ENCODE measurements around the gene TAF15.

Gene TAF15

DNA sequence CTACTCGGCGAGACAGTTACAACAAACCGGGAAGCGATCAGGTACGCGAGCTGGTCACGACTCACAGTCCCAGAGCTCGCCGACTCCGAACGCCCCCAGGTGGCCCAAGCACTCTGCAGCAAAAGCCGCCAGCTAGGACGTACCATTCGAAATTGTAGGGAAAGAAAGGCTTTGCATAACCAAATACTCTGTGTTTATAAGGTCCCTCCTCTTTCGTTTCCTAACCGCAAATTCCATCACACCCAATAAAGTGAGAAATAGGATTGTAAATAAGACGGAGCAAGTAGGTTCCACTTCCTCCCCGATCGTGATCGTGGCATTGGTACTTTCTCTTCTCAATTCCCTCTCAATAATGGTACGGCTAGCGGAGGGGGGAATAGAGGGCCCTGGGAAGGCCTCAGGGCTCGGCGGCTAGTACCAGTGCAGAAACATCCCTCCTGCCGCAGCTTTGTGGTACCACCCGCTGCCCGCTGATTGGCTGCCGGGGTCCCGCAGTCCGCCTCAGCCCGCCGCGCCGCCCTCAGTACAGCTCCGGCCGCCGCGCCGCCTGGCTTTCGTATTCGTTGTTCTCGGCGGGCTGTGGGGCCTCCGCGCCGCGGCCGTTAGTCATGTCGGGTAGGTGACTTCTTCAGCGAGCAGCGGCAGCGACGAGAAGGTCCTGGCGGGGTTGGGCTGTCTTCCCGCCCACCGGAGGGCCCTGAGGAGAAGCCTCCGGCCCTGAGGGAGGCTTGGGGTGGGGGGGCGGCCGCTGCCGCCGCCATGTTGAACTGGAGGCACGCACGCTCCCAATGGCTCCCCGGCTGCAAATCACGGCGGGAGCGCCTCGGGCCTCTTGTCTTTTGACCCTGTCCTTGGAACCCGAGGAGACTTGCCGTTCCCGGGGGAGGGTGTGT lies at the start of gene TAF15:
Gene TAF15, plus strand, starts transcription at position 523 of the 893 bp plus-strand sequence. Its CDS starts 86 bp downstream, at position 609.
- DNase-seq (ENCODE audit: low read depth in 2 of 2): peak; percentile 90 to 97

DNA sequence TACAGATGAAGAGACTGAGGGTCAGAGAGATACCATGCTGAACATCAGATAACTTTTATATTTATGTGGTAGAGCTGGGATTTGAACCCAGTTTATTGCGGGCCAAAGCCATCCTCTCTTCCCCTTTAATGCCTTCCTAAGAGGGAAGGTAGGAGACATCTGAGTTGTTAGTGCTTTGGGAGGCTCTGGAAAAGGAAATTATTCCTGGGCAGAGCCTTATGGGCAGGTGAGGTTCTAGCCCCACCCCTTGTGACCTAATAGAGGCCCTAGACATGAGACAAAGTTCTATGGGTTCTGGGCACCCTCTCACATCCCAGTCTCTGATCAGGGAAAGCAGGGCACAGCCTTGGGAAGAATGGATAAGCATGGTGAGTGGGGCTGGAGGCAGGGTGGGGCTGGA lies 48.7 kb upstream of the TAF15 start, which contains the start of gene C17orf50:
Gene C17orf50, plus strand, starts transcription at position 301 of the 400 bp plus-strand sequence. Its CDS starts 55 bp downstream, at position 356.
- no peak for DNase-seq (ENCODE audit: low read depth in 2 of 2)

DNA sequence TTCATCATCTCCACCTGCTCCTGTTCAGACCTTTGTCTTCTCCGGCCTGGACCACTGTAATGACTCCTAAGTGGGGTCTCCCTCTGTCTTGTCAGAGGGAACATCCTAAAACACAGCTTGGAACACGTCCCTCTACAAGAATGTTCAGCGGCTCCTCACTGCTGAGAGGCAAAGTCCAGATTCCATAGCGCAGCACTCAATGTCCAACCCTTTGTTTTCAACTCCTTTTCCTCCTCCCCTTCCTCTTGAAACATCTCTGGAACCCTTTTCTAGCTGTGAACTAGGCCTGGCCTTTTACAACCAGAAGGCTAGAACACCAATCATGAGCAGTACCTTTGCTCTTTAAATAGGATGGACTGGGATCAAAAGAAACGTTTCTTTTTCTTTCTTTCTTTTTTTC lies 47.7 kb upstream of the TAF15 start:
- DNase-seq (ENCODE audit: low read depth in 2 of 2): no peak

DNA sequence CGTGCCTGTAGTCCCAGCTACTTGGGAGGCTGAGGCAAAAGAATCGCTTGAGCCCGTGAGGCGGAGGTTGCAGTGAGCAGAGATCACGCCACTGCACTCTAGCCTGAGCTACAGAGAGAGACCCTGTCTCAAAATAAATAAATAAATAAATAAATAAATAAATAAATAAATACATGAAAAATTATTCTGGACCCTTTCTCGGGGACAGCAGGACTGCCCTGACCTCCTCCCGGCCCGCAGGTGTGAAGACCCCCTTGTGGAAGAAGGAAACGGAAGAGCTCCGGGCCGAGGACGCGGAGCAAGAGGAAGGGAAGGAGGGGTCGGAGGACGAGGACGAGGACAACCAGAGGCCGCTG lies 45.5 kb upstream of the TAF15 start:
- no peak for DNase-seq (ENCODE audit: low read depth in 2 of 2)

DNA sequence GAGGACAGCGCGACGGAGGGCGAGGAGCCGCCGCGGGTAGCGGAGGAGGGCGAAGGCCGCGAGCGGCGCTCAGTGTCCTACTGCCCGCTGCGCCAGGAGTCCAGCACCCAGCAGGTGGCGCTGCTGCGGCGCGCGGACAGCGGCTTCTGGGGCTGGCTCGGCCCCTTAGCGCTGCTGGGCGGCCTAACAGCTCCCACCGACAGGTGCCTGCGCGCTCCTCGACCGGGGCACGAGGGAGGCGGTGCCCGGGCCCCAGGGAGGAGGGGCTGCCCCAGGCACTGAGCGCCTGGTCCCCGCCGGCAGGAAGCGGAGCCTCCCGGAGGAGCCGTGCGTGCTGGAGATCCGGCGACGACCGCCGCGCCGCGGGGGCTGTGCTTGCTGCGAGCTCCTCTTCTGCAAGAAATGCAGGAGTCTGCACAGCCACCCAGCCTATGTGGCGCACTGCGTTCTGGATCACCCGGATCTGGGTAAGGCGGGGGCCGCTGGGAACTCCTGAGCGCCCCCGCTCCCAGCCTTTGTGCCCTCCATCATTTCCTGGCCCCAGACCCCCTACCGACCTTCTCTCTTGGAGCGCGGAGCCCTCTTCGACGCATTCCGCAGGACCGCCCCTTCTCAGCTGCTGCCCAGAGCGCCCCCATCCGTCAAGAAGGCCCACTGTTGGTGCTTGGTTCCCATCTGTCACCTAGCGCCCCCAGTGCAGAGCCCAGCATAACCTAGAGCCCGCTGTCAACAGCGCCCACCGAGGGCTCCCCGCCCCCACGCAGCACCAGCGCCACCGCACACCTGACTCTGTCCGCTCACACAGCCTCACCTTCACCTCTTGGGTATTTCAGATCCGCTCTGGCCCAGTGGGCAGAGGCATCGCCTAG lies 44.9 kb upstream of the TAF15 start:
- peak; percentile 63 to 82 for DNase-seq (ENCODE audit: low read depth in 2 of 2)

DNA sequence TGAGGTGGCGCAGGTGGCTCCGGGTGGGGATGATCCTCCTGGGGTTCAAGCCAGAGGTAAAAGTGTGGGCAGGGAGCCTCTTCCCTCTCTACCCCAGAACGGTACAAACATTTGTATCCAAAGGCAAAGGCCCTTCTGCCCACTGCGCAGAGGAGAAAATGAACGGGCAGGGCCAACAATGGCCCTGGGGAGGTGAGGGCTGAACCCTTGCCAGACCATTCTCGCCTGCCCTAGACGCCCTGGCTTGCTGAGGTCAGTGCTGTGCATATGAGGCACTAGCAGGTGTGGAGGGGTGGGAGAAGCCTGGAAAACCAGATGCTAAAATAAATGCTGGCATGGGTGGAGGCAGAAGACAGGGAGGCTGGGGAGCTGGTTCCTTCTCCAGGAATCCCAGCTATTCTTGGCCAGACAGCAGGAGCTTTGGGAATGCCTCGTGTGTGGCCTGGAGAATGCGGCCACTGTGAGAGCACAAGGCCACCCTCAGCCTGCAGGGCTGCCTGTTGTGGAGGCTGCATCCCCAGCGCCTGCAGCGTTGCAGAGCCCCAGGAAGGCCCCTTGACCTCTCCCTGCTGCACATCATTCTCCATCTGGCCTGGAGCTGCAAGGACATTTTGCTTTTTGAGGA lies 44.1 kb upstream of the TAF15 start:
- no peak for DNase-seq (ENCODE audit: low read depth in 2 of 2)

DNA sequence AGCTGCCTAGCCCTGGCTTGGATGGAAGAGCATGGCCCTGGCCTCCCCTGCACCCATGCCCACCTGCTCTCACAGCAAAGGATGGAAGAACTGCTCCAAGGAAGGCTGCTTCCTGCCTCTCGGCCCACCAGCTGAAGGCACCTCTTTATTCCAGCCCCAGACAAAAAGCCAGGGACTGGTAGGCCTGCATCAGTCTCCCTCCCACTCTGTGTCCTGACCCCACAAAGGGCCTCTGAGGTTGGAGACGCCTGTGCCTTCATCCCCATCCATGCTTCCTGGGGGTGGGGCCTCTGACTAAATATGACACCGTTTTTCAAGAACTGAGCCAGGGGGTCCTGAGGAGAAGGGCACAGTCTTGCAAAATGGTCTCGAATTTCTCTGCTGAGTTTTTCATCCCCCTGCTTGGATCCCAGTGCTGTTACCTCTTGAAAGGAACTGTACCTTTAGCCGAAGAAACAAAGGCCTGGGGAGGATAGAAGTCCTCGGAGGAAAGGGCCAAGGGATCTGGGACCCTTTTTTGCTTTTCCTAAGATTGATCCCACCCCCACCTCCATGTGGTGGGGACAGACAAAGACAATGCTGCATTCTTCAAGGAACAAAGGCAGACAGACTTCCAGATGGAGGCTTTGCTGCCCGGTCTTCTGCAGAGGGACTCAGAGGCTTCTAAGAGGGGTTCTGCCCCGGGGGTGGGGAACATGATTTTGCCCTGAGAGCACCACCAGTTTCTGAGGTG lies 43.4 kb upstream of the TAF15 start:
- DNase-seq (ENCODE audit: low read depth in 2 of 2): no peak

DNA sequence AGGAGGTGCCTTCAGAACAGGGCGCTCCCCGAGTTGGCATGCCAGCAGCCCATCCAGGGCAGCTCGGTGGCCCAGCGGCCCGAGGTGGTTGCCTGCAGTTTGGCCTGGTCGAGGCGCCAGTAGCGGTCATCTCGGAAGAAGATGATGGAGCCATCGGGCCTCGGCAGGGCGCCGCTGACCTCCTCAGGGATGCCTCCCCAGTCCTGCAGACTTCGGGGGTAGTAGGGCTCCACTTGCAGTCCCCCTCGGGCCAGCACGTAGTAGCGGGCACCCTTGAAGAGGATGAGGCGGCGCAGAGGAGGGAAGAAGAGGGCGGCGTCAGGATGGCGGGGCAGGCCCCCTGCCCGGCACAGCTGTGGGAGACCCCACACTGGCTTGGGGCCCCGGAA lies 42.8 kb upstream of the TAF15 start:
- no peak for DNase-seq (ENCODE audit: low read depth in 2 of 2)

DNA sequence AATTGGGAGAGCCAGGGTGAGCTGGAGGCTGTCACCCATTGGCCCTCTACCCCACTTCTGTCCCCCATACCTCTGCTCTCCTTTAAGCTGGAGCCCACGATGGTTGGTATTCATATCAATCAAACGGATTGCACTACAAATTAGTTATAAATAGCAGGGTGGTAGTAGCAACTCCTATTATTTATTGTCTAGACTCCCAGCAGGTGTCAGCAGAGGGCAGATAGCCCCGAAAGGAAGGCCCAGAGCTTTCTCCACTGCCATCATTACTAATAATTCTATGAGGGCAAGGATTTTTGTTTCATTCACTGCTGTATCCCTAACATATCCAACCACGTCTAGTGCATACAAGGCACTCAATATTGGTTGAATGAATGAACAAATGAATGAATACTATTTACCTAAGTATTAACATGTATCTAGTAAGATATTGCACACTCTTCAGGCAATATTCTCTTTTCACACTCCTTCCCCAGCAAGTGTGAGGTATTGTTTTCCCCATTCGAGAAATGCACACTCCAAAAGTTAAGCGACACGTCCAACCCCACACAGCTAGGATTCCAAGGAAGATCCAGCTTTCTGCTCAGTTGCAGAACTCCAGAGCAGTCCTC lies 42.3 kb upstream of the TAF15 start:
- DNase-seq (ENCODE audit: low read depth in 2 of 2): no peak

DNA sequence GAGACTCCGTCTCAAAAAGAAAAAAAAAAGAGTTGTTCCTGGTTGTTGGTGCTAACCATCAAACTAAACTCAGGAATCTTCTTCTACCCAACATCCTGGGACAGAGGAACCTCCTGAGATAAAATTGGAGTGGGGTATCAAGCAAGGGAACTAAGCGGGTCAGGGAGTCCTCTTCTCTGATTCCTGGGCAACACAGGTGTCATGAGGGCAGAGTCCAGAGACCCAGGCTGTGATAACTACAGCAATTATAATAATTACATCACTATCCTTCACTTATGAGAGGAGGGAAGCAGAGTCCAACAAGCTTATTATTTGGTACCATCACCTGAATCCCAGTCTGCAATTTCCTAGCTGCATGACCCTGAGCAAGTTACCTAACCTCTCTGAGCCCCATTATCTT lies 40.5 kb upstream of the TAF15 start:
- DNase-seq (ENCODE audit: low read depth in 2 of 2): no peak

DNA sequence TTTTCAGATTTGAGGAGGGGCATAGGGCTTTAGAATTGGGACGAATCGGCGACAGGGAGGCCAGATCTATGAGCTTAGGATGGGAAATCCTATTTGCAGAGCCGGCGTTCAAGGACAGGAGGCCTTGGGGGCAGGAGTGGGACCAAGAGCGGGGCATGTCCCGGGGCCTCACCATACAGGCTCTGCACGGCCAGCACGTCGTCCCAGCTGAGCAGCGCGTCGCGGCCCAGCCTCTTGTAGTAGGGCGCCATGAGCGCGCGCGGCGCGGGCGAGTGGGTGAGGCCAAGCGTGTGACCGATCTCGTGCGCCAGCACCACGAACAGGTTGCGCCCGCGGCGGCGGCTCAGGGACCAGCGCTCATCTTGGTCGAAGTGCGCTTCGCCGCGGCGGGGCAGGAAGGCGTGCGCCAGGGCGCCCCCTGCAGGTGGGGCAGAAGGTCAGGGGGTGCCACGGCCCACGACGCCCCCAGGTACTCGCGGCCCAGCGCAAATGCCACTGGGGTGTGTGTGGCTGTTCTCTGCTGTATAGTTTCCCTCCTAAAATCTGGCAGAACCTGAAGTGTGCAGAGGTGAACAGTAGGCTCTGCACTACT lies 39.3 kb upstream of the TAF15 start:
- no peak for DNase-seq (ENCODE audit: low read depth in 2 of 2)

DNA sequence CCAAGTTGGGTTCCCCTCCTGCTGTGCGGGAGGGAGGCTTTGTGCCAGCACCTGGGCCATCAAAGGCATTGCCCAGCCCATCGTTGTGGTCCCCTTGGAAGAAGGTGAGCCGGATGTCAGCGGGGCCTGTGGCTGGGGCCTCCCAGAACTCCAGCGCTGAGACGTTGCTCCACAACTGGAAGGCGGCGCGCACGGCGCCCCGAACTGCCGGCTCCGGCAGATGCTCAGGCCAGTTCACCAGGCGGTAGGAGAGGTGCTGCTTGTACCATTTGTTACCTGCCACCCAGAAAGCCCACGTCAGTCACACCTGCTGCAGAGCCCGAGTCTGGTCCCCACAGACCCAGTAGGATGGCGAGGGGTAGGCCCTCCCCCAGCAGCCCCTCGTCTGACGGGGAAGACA lies 36.2 kb upstream of the TAF15 start:
- DNase-seq (ENCODE audit: low read depth in 2 of 2): no peak

DNA sequence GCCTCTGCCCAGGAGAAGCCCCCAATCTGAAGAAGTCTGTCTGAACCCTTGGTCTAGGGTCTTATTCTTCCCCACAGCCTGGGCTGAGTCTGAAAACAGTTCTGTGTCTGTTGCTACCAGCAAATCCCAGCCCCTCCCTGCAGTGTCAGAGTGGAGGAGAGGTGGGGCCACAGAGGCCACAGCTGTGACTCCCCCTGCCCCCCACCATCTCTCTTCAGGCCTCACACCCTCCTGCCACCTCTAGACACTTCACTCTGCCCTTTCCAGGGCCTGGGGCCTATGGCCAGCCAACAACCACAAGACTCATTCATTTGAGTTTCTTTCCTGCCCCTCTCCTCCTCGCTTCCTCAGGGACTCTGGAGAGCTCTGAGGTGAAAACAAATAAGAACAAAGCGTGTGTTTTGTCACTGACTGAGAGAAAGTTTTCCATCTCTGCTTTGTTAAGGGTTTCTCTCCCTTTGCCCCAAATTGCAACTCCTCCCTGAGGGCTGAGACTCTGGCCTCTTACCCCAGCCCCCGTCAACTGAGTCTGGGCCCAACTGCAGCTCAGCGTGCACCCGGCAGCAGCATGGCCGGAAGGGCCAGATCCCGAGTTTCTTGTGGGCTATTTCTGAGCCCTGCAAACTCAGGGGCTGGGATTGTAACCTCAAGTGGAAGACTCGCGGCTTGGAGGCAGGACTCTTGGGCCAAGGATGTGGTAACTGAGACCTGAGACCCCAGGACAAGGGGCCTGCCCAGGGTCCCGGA lies 35.4 kb upstream of the TAF15 start:
- no peak for DNase-seq (ENCODE audit: low read depth in 2 of 2)

DNA sequence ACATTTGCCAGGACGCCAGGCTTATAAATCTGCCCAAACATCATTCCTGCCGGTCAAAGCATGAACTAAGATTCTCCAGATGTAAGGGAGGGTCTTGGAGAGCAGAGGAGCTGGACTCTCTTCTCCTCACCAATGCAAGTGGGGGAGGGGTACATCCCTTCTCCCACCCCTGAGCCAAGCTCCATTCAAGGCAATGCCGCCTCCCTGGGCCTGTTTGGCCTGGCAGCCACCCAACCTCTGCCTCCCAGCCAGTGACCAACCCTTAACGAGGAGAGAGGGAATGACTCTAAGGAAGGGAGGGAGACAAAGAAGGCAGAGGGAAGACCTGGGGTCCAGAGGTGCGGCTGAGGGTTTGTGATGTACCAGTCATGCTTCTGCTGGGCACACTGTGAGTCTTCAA lies 34.8 kb upstream of the TAF15 start:
- DNase-seq (ENCODE audit: low read depth in 2 of 2): no peak

DNA sequence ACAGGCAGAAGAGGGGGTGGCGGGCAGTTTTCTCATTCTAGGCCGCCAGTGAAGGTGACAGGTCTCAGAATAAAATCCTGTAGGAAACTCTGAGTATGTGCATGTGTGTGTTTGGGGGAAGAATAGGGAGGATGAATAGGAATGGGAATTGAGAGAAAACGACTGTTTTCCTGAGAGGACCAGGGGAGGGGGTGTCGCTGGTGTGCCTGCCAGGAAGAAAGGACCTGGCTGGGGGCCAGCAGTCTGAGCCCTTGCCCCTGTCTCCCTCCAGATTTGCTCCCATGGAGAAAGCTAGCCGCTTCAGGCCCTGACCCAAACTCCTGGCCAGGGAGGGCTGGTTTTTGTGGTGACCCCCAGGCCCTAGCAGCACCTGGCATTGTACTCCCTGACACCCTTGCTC lies 34.2 kb upstream of the TAF15 start:
- no peak for DNase-seq (ENCODE audit: low read depth in 2 of 2)

DNA sequence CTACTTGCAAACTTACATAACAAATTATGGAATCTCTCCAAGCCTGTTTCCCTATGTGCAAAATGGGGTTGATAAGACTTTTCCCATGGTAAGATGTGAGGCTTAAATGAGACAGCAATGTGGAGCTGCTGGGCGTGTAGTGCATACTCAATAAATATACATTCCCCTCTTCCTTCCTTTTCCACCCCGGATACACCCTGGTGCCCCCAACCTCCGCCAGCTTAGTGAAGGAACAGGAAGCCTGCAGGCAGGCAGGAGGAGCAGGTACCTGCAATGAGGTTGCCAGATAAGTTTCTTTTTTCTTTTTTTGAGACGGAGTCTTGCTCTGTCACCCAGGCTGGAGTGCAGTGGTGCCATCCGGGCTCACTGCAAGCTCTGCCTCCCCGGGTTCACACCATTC lies 33.7 kb upstream of the TAF15 start:
- no peak for DNase-seq (ENCODE audit: low read depth in 2 of 2)

DNA sequence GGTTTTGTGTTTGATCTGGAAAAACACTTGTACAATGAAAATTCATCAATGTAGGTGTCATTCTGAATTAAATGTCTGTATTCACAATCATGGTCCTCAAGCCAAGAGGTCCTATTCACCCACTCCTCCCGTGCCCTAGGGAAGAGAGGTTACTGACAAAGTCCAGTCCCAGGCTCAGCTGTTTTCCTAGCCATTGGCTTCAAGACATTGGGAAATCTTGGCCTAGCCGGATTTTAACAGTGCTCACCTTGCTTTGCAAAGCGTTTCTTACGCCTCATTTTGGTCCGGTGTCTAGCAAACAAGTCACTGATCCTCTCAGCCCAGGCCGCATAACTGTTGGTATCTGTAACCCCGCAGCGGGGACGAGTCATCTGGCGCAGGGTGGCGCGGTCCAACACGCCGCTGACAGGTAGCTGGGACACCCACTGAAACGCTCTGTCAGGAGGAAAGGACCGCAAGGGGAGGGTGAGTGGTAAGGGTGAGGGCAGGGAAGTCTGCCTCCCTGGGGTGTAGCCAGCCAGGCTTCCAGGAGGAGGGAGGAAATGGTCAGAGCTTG lies 30.6 kb upstream of the TAF15 start:
- DNase-seq (ENCODE audit: low read depth in 2 of 2): no peak

DNA sequence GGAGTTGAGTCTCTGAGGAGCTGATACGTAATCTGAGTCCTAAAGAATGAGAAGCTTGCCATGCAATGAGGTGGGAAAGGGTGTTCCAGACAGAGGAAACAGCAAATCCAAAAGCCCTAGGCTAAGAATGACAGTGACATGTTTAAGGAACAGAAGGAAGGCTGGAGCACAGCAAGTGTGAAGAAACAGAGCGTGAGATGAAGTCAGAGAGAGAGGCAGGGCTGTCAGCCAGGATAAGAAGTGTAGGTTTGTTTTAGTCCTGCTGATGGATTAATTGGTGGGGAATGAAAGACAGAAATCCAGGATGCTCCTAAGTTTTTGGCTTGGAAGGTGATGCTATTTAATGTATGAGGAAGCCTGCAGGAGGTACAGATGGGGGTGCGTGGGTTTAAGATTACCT lies 28.3 kb upstream of the TAF15 start:
- DNase-seq (ENCODE audit: low read depth in 2 of 2): no peak

DNA sequence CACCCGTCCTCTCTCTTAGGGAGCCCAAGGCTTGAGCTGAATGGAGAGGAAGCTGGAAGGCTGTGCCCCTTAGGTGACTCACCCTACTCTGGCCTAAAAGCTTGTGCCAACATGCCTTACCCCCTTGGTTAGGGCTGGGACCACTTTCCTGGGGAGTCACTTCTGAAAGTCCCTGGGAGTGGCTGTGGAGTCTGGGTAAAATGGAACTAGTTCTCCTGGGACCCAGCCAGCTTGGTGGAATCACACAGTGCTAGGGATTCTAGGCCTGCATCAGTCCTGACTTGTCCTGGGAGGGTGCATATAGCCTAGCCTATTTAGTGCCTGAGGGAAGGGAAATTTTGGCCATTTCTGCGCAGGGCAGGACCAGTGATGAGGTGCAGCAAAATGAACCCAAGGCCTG lies 24.4 kb upstream of the TAF15 start:
- no peak for DNase-seq (ENCODE audit: low read depth in 2 of 2)

DNA sequence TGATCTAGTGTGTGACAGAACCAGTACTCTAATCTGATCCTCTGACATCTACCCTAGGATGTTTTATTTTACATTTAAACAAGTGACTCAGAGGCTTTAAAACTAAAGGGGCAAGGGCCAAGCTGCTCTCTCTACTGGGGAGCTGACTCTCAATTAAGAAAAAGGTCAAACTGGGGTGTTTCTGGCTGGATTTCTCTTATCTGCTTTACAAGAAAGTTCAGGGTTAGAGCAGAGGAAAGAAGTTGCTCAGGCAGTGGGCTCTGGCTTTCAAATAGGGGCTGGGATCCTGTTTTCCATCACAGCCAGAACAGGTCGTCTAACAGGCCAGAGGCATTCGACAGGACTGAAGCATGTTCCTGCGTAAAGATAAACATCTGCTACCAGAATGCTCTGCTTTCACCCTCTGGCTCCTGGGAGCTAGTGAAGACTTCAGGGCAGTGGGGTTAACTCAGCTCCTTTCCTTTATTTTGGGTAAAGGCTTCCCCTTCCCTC lies 22.3 kb upstream of the TAF15 start:
- no peak for DNase-seq (ENCODE audit: low read depth in 2 of 2)
